C4-2B (cell line): ENCODE data around the gene GFOD1.

Experiments
- ZFX ChIP-seq: fragments of 450-650 bp; IDR thresholded peaks from 2 replicates; pipeline ENCODE4 v1.6.1; 2017
- TF ChIP-seq, protein P1 (sequence below): fragments of 450-650 bp; conservative IDR thresholded peaks from 2 replicates; pipeline ENCODE4 v1.5.1; 2017; ENCODE audit warnings: mild to moderate bottlenecking

- TF ChIP-seq, protein P1, sequence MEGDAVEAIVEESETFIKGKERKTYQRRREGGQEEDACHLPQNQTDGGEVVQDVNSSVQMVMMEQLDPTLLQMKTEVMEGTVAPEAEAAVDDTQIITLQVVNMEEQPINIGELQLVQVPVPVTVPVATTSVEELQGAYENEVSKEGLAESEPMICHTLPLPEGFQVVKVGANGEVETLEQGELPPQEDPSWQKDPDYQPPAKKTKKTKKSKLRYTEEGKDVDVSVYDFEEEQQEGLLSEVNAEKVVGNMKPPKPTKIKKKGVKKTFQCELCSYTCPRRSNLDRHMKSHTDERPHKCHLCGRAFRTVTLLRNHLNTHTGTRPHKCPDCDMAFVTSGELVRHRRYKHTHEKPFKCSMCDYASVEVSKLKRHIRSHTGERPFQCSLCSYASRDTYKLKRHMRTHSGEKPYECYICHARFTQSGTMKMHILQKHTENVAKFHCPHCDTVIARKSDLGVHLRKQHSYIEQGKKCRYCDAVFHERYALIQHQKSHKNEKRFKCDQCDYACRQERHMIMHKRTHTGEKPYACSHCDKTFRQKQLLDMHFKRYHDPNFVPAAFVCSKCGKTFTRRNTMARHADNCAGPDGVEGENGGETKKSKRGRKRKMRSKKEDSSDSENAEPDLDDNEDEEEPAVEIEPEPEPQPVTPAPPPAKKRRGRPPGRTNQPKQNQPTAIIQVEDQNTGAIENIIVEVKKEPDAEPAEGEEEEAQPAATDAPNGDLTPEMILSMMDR: no peak
- TF ChIP-seq ZFX: no peak
Measured at GRCh38 chr6:13484827-13485226, 2.6 kb downstream of the GFOD1 start.
